Gastrocnemius medialis (tissue), 4 donors: Measurements from ENCODE around the gene ARHGAP6. TPM values are rescaled to one million over a fixed set of nuclear protein-coding genes. Genes with fewer than 3 reads are reported as not detected.
A peak's percentile ranks its signal among the peaks of the same experiment; 100 is the strongest.

Source experiments
- ATAC-seq, 2 donors: fragments of 150-250 bp; one replicate each; pipeline ENCODE4 v1.9.1; 2016
- DNase-seq, 2 donors: peaks; one replicate each; pipeline ENCODE4 v3.0.0-alpha.2; 2019
- H3K27ac ChIP-seq, 4 donors: fragments of 200-600 bp; sonication (generic); 1 replicate in 1 of 4; 2 replicates in 3 of 4; pipeline ENCODE4 v1.5.1; 2016 to 2018; ENCODE audit warnings: mild to moderate bottlenecking in 2 of 4, moderate library complexity in 1 of 4
- H3K27me3 ChIP-seq, 3 donors: fragments of 200-600 bp; sonication (generic) in 2 of 3; 1 replicate in 1 of 3; 2 replicates in 2 of 3; pipeline versions ENCODE4 v1.5.1 to v1.6.0; 2016 to 2019; ENCODE audit warnings: mild to moderate bottlenecking in 1 of 3, moderate library complexity in 1 of 3
- H3K36me3 ChIP-seq, 2 donors: fragments of 200-600 bp; sonication (generic) in 1 of 2; one replicate each; pipeline ENCODE4 v1.5.1; 2017 to 2018
- H3K4me1 ChIP-seq, 2 donors: fragments of 200-600 bp; sonication (generic) in 1 of 2; one replicate each; pipeline ENCODE4 v1.5.1; 2016 to 2017; ENCODE audit warnings: mild to moderate bottlenecking in 2 of 2
- H3K4me3 ChIP-seq, 4 donors: fragments of 200-600 bp; sonication (generic) in 3 of 4; 1 replicate in 1 of 4; 2 replicates in 3 of 4; pipeline ENCODE4 v1.5.1; 2016 to 2019; ENCODE audit warnings: mild to moderate bottlenecking in 2 of 4
- H3K9me3 ChIP-seq, 3 donors: fragments of 200-600 bp; sonication (generic) in 2 of 3; 1 replicate in 1 of 3; 2 replicates in 2 of 3; pipeline ENCODE4 v1.5.1; 2016 to 2019
- POLR2A ChIP-seq, 2 donors: fragments of 450-650 bp; IDR thresholded peaks; one replicate each; pipeline ENCODE4 v1.6.1; 2017; ENCODE audit warnings: antibody characterized with exemption in 2 of 2, mild to moderate bottlenecking in 2 of 2, moderate library complexity in 2 of 2
- in situ Hi-C, 4 donors: fragments of 200-750 bp; cut with MboI; loops; one replicate each; pipeline versions ENCODE4 v1.15.0 to v1.8.0; 2017; ENCODE audit warnings: low sequenced_read_pairs in 4 of 4
- intact Hi-C: fragments of 100-400 bp; cut with DNase I; formaldehyde crosslinking; loops from one replicate; pipeline ENCODE4 v1.15.1; 2023; ENCODE audit warnings: low total_unique reads
- total RNA-seq, 4 donors: library from RNA; depleted of rRNA; stranded (reverse); fragments of >200 nt; gene quantifications; one replicate each; pipeline versions ENCODE4 v1.1.0 to v1.2.3, GENCODE V29; 2016
- TF ChIP-seq, protein P1 (sequence below), 5 experiments: fragments of 450-650 bp in 3 of 5; fragments of 200-600 bp in 2 of 5; sonication (generic) in 2 of 5; IDR thresholded peaks in 4 of 5; conservative IDR thresholded peaks in 1 of 5; 1 replicate in 4 of 5; 2 replicates in 1 of 5; pipeline ENCODE4 v1.5.1; 2016 to 2019; ENCODE audit warnings: antibody characterized with exemption in 5 of 5, mild to moderate bottlenecking in 3 of 5, moderate library complexity in 3 of 5

The ARHGAP6 gene
- total RNA-seq, 4 donors from 2014 or later = 10.7 to 18.0 (median 14.9) TPM

DNA sequence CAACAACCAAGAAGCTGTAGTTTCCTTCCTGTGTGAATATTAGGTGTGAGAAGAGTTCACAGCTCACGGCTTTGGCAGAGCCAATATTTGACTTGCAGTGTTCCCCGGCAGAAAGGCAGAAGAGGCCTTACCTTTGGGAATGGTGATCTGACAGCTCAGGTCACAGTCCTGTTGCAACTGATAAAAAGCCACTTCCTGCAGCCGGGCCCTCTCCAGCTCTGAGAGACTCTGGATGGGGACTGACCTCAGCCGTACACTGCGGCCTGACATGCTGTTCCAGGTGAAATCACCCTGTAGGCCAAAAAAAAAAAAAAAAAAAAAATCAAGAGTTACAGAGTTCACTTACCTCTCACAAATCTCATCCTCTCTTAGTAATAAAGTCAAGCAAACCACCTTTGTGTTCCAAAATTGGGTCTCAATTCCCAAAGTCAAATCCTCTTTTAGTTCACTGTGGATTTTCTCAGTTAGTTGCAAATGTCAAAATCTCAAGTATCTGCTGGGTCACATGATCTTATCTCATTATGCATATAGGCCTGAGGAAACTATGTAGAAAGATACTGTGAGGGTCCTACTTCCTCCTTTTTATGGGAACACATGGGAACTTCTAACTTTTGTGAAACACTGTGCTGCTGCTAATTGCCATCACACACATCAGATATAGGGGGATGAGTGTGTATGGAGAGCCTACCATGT is 411.2 kb downstream of the ARHGAP6 start:
- in situ Hi-C loops = no loop called here

DNA sequence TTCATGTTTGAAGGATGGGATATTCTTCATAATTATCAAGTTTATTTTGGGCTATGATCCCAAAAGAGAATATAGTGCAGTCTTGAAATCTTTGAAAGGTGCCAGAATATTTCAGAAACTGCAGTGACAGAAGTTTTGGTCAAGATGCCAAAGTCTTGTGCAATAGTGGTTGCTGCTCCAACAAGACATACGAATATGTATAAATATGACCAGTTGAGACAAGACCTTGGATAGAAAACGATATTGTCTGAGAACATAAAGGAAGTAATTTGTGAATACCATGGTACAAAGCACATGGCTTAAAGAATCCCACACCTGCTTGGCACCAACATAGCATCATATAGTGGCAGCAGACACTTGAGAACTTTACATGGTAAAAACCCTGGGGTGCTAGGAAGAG is 421.1 kb downstream of the ARHGAP6 start:
- Histone ChIP-seq H3K4me3 (no peak overlapping the region), H3K9me3 (no peaks in the 10 kb centered on the region), H3K36me3 (no peaks in the 10 kb centered on the region), H3K4me1 (peaks cover 4% of the 10 kb centered on the region in 2 donors), H3K27ac (peak overlapping the region in 1 of 4 donors; percentile 50), H3K27me3 (no peaks in the 10 kb centered on the region)
- ATAC-seq = peak; percentile 19 to 61
- peak; percentile 5 to 22 for DNase-seq
- in situ Hi-C loops (no loop called here), intact Hi-C loops (no loop called here)
- no peak for TF ChIP-seq POLR2A (IDR thresholded peaks at IDR 0.05)
- TF ChIP-seq, protein P1, sequence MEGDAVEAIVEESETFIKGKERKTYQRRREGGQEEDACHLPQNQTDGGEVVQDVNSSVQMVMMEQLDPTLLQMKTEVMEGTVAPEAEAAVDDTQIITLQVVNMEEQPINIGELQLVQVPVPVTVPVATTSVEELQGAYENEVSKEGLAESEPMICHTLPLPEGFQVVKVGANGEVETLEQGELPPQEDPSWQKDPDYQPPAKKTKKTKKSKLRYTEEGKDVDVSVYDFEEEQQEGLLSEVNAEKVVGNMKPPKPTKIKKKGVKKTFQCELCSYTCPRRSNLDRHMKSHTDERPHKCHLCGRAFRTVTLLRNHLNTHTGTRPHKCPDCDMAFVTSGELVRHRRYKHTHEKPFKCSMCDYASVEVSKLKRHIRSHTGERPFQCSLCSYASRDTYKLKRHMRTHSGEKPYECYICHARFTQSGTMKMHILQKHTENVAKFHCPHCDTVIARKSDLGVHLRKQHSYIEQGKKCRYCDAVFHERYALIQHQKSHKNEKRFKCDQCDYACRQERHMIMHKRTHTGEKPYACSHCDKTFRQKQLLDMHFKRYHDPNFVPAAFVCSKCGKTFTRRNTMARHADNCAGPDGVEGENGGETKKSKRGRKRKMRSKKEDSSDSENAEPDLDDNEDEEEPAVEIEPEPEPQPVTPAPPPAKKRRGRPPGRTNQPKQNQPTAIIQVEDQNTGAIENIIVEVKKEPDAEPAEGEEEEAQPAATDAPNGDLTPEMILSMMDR (IDR thresholded peaks at IDR 0.05 in 4 of 5, conservative IDR thresholded peaks at IDR 0.05 in 1 of 5) = no peak

More for the DNA sequence above, 411.2 kb downstream of the ARHGAP6 start:
- Histone ChIP-seq H3K27me3 (no peaks in the 10 kb centered on the region), H3K4me3 (no peak overlapping the region), H3K36me3 (no peaks in the 10 kb centered on the region), H3K4me1 (no peaks in the 10 kb centered on the region), H3K9me3 (no peaks in the 10 kb centered on the region), H3K27ac (no peak overlapping the region)
- no peak for DNase-seq
- intact Hi-C loops = no loop called here
- ATAC-seq = no peak
- TF ChIP-seq POLR2A (IDR thresholded peaks at IDR 0.05) = no peak
- TF ChIP-seq, protein P1 (IDR thresholded peaks at IDR 0.05 in 4 of 5, conservative IDR thresholded peaks at IDR 0.05 in 1 of 5) = no peak

DNA sequence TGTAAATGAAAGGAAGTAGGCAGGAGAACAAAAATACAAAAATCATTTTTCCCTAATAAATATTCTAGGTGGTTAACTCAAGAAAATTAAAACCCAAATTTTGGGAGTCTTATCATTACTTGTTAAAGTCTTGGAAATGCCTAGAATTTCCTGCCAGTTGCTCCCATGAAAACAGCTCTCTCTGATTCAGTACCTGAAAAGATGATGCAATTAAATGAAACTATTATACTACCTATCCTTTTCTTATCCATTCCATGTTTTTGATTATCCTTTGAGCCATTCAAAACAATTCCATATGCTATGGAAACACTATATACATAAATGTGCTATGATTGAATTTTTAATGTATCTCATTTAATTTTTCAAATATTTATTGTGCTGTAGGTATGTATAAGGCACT is 423.0 kb downstream of the ARHGAP6 start:
- peaks cover 4% of the 10 kb centered on the region in 2 donors for H3K4me1 ChIP-seq
- in situ Hi-C loops = no loop called here
- no peaks in the 10 kb centered on the region for H3K27me3 ChIP-seq
- no peak for TF ChIP-seq POLR2A (IDR thresholded peaks at IDR 0.05)
- TF ChIP-seq, protein P1 (IDR thresholded peaks at IDR 0.05 in 4 of 5, conservative IDR thresholded peaks at IDR 0.05 in 1 of 5) = no peak
- DNase-seq (no peak), ATAC-seq (no peak)
- H3K9me3 ChIP-seq = no peaks in the 10 kb centered on the region
- H3K4me3 ChIP-seq = no peak overlapping the region
- H3K27ac ChIP-seq = no peak overlapping the region
- intact Hi-C loops = no loop called here
- H3K36me3 ChIP-seq = no peaks in the 10 kb centered on the region

DNA sequence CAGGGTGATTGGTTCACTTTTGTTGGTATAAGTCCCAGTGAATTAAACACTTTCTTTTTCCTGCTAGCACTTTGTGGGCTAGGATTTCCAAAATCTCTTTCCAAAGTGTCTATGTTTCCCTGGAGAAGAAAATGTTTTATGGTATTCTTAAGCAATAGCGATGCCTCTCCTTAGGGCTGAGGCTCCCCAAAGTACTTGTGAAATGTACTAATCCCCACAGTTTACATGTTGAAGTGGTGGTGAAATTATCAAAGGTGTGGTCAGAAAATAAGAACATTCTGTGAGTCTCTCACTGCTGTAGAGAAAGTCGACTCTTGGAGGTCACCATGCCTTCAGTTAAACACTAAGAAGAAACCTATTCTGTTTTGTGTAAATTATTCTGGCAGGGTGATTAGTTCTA is 424.0 kb downstream of the ARHGAP6 start:
- in situ Hi-C loops = no loop called here
- no peak for TF ChIP-seq POLR2A (IDR thresholded peaks at IDR 0.05)
- TF ChIP-seq, protein P1 (IDR thresholded peaks at IDR 0.05 in 4 of 5, conservative IDR thresholded peaks at IDR 0.05 in 1 of 5) = no peak
- ATAC-seq (peak; percentile 56 to 61), DNase-seq (no peak)
- Histone ChIP-seq H3K4me3 (no peak overlapping the region), H3K4me1 (peaks cover 4% of the 10 kb centered on the region in 2 donors), H3K27me3 (no peaks in the 10 kb centered on the region), H3K27ac (peak overlapping the region in 2 of 4 donors; percentile 27 to 30), H3K36me3 (no peaks in the 10 kb centered on the region), H3K9me3 (no peaks in the 10 kb centered on the region)
- intact Hi-C loops = no loop called here
